NCI-H2196 (cell line): ENCODE measurements around the gene ADAMTS14.
"Not testable (repeated sequence)": the region's sequence is repeated elsewhere in the genome, so short reads cannot be mapped to it uniquely, and the experiment has no call there.

Source experiments
- DNase-seq: peaks from one replicate; lab custom pipeline; 2025; ENCODE audit not compliant: unreplicated experiment; lab: John Stamatoyannopoulos, UW

ADAMTS14 gene, protein sequence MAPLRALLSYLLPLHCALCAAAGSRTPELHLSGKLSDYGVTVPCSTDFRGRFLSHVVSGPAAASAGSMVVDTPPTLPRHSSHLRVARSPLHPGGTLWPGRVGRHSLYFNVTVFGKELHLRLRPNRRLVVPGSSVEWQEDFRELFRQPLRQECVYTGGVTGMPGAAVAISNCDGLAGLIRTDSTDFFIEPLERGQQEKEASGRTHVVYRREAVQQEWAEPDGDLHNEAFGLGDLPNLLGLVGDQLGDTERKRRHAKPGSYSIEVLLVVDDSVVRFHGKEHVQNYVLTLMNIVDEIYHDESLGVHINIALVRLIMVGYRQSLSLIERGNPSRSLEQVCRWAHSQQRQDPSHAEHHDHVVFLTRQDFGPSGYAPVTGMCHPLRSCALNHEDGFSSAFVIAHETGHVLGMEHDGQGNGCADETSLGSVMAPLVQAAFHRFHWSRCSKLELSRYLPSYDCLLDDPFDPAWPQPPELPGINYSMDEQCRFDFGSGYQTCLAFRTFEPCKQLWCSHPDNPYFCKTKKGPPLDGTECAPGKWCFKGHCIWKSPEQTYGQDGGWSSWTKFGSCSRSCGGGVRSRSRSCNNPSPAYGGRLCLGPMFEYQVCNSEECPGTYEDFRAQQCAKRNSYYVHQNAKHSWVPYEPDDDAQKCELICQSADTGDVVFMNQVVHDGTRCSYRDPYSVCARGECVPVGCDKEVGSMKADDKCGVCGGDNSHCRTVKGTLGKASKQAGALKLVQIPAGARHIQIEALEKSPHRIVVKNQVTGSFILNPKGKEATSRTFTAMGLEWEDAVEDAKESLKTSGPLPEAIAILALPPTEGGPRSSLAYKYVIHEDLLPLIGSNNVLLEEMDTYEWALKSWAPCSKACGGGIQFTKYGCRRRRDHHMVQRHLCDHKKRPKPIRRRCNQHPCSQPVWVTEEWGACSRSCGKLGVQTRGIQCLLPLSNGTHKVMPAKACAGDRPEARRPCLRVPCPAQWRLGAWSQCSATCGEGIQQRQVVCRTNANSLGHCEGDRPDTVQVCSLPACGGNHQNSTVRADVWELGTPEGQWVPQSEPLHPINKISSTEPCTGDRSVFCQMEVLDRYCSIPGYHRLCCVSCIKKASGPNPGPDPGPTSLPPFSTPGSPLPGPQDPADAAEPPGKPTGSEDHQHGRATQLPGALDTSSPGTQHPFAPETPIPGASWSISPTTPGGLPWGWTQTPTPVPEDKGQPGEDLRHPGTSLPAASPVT

DNA sequence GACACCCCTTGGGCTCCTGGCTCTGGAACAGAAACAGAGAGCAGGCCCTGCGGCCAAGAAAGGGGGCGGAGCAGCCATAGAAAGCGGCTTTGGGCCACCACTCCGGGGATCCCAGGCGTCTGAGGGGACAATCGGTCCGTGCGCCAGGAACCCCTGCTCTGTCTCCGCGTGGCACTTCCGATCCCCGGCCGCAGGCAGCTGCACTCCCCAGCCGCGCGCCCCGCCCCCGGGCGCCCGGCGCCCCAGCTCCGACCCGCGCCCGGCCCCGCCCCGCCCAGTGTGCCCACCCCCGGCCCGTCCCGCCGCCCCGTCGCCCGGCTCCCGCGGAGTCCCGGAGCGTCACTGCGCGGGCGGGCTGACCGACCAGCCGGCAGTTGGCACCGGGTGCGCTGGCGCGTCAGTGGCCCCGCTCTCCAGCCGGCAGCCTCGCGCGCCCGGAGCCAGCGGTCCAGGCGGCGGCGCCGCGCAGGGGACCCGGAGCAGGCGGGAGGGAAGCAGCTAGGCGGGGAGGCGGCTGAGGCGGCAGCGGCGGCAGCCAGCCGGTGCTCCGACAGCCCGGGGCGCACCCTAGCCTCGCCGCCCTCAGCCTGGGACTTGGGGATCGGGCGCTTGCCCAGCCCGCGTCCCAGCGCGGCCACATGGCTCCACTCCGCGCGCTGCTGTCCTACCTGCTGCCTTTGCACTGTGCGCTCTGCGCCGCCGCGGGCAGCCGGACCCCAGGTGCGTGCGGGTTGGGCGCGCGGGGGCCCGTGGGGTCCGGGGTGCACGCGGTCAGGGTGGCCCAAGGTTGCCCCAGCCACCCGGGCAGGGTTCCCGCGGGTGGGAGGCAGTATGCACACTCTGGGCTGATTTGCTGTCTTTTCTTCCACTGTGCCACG, at the start of gene ADAMTS14:
TSS of gene ADAMTS14 (plus strand) at position 342 of the 878 bp plus-strand sequence. CDS start at position 639, 297 bp downstream.
- DNase-seq: peak; percentile 13

DNA sequence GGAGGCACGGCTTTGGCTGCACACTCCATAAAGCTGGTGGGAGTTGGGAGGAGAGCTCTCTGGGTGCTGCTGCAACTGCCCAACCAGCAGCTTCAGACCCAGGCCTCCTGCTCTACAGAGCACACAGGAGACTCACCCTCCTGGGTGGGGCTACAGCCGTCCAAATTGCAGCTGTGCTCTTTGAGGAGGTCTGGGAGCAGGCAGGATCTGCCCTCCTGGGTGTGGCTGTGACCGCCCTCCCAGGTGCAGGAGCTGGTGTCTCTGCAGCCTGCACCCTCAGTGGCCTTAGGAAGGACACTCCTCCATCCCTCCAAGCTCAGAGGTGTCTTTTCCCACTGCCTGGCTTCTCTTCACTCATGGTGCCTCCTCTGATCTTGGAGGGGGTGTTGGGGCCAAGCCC, 49.8 kb upstream of the ADAMTS14 start:
- DNase-seq: no peak

DNA sequence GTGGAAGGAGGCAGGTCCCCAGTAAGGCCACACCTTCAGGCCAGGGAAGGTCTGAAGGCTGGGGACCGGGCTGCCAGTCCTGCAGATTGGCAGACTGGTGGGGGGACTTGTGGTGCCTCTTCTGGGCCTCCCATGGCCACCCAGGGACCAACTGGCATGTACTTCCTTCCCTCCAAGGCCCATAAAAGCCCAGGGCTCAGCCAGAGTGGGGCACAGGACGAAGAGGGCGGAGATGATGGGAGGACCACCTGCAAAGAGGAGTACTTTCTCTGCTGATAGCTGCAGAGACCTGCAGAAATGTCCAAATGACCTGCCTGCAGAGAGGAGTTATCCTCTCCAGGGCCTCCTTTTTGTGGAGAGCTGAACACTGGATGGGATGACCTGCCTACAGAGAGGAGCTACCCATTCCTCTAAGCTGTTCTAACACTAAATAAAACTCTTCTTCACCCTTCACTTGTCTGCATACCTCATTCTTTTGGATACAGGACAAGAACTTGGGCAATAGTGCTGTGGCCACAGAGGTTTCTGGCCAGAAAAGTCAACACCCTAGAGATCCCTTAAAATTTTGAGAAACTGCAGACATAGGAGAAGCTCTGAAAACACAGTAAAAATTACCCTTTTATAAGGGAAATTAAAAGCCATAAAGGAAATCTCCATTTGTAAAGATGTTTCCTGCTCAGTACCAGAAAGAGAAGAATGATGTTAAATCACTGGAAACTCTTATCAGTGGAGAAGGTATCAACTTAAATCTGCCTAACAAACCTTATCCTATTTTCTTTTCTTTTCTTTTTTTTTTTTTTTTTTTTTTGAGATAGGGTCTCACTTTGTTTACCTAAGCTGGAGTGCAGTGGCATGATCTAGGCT, 49.1 kb upstream of the ADAMTS14 start:
- DNase-seq: no peak

DNA sequence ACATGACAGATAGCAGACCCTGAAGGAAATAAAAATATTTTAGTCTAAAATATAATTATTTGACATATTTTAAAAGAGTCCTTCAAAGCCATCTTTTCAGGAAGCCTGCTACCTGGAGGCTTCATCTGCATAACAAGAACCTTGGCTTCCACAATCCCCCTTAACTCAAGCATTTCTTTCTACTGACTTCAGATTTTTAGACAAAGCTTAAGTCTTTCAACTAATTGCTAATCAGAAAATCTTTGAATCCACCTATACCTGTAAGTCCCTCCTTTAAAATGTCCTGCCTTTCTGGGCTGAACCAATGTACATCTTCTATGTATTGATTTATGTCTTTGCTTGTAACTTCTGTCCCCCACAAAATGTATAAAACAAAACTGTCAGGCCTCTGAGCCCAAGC, 46.2 kb upstream of the ADAMTS14 start:
- DNase-seq: no peak

DNA sequence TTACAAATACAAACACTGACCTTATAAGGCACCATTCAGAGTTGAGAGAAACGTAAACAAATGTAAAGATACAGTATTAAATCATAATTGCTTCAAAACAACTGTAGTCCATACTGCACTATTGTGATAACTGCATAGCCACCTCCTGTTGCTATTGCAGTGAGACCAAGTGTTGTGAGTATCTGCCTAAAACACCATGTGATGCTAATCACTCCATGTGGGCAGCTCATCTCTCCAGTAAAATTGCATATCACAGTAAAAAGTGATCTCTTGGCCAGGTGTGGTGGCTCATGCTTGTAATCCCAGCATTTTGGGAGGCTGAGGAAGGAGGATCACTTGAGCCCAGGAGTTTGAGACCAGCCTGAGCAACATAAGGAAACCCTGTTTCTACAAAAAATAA, 43.0 kb upstream of the ADAMTS14 start:
- DNase-seq: no peak

DNA sequence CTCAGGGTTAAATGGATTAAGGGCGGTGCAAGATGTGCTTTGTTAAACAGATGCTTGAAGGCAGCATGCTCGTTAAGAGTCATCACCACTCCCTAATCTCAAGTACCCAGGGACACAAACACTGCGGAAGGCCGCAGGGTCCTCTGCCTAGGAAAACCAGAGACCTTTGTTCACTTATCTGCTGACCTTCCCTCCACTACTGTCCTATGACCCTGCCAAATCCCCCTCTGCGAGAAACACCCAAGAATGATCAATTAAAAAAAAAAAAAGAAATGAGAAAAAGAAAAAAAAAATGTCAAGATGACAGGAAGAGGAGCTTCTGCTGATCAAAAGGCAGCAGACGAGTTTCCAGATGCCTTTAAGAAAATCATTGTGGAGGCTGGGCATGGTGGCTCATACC, 40.6 kb upstream of the ADAMTS14 start:
- not testable (repeated sequence) for DNase-seq

DNA sequence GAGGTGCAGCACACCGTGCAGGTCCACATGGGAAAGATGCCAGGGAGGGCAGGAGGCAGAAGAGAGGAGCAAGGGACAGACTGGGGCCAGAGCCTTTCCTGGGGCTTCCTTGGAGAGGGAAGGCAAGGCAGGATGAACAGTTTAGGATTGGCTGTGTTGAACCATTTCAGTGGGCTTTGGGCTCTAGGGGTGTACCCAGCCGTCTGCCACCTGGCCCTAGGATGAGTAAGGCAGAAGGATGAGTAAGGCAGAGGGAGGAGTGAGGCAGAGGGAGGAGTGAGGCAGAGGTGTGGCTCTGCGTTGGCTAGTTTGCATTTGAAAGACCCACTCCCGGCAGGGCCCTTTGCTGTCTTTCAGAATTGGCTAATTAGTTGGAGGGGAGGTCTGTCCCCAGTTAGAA, 38.3 kb upstream of the ADAMTS14 start:
- DNase-seq: no peak

DNA sequence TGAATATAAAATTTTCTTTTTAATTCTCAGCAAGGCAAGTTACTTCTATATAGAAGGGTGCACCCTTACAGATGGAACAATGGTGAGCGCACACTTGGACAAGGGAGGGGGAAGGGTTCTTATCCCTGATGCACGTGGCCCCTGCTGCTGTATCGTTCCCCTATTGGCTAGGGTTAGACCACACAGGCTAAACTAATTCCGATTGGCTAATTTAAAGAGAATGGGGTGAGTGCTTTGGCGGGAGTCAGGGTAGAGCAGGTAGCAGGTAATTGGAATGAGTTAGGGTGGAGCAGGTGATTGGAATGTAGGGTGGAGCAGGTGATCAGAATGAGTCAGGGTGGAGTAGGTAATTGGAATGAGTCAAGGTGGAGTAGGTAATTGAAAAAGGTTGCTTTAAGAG, 37.8 kb upstream of the ADAMTS14 start:
- not testable (repeated sequence) for DNase-seq

DNA sequence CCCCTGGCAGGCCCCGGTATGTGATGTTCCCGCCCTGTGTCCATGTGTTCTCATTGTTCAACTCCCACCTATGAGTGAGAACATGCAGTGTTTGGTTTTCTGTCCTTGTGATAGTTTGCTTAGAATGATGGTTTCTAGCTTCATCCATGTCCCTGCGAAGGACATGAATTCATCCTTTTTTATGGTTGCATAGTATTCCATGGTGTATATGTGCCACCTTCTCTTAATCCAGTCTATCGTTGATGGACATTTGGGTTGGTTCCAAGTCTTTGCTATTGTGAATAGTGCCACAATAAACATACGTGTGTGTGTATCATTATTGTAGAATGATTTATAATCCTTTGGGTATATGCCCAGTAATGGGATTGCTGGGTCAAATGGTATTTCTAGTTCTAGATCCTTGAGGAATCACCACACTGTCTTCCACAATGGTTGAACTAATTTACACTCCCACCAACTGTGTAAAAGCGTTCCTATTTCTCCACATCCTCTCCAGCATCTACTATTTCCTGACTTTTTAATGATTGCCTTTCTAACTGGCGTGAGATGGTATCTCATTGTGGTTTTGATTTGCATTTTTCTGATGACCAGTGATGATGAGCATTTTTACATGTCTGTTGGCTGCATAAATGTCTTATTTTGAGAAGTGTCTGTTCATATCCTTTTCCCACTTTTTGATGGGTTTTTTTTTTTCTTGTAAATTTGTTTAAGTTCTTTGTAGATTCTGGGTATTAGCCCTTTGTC, 32.5 kb upstream of the ADAMTS14 start:
- not testable (repeated sequence) for DNase-seq

DNA sequence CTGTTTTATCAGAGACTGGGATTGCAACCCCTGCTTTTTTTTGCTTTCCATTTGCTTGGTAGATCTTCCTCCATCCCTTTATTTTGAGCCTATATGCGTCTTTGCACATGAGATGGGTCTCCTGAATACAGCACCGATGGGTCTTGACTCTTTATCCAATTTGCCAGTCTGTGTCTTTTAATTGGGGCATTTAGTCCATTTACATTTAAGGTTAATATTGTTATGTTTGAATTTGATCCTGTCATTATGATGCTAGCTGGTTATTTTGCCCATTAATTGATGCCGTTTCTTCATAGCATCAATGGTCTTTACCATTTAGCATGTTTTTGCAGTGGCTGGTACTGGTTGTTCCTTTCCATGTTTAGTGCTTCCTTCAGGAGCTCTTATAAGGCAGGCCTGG, 29.0 kb upstream of the ADAMTS14 start:
- not testable (repeated sequence) for DNase-seq

DNA sequence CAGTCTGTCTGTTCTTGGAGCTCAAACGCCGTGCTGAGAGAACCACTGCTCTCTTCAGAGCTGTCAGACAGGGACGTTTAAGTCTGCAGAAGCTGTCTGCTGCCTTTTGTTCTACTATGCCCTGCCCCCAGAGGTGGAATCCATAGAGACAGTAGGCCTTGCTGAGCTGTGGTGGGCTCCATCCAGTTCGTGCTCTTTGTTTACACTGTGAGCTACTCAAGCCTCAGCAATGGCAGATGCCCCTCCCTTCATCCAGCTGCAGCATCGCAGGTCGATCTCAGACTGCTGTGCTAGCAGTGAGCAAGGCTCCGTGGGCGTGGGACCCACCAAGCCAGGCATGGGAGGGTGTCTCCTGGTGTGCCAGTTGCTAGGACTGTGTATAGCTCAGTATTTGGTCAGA, 27.3 kb upstream of the ADAMTS14 start:
- DNase-seq: not testable (repeated sequence)

DNA sequence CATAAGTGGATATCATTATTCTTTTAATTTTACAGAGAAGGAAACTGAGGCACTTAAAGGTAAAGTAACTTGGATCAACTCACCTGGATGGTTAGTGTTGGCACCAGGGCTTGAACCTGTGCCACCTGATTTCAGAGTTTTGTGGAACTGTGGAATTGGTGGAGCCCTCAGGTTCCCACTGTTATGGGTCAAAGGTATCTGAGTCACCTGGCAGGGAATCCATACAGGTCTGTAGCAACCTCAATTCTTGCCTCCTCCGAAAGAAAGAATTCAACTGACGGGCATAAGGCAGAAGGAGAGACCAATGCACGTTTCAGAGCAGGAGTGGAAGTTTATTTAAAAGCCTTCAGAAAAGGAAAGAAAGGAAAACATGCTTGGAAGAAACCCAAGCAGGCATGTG, 25.2 kb upstream of the ADAMTS14 start:
- no peak for DNase-seq

DNA sequence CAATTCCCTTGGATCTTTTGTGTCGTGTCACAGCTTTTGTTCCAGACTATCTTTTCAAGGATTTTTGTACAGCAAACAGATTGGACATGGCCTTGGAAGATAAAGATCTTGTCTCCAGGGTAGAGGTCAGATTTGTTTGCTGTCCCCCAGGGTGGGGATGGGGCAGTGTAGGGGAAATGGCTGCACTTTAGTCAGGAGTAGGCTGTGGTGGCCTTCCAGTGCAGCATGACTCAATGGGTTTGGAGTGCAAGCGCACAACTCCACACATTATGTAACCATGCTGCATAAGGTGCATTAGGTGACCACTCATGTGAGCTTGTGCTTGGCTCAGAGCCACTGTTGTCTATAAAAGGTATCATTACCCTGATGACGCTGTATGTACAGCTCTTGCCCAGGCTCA, 23.9 kb upstream of the ADAMTS14 start:
- DNase-seq: no peak

DNA sequence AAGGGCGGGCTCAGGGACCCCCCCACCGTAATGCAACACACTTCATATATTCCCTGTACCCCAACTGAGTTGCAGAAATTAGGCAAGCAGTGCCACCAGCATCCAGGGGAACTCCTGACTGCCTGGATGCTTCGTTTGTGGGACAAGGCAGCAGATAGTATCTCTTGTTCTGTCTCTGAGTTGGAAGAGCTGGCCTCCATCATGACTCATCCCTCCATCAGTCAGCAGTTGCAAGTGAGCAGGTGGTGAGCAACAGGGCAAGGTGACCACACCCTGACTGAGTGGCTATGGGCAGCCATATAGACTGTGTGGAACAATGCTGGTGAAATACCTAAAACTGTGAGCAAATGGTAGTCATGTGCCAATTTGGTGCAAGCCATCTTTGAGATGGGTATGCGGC, 22.8 kb upstream of the ADAMTS14 start:
- no peak for DNase-seq

DNA sequence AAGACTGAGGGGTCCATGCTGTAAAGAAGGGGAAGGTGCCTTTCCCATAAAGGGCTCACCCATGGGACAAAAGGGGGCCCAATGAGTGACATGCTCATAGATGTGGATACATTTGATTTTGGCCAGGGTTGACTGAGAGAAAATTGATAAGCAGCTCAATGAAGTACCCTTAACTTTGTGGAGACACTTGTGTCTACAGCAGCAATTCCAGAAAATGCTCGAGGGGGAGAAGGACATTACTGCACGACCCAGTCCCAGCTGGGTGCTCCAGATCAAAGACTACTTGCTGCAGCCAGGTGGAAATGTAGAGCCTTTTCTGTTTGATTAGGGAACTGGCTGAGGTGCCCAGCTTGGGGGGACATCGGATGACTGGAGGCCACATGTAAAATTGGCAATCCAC, 22.2 kb upstream of the ADAMTS14 start:
- no peak for DNase-seq

DNA sequence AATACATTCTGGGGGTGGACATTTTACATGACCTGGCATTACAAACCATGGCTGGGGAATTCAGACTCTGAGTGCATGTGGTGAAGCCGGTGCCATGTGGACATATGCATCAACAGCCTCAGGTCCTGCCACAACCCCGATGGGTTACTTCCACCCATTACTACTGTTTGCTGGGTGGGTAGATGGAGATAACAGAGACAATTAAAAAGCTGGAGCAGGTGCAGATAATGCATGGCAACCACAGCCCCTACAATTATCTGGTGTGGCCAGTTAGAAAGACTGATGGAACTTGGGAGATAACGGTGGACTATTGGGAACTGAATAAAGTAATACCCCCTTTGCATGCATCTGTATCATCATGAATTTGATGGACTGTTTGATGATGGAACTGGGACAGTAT, 21.6 kb upstream of the ADAMTS14 start:
- no peak for DNase-seq

DNA sequence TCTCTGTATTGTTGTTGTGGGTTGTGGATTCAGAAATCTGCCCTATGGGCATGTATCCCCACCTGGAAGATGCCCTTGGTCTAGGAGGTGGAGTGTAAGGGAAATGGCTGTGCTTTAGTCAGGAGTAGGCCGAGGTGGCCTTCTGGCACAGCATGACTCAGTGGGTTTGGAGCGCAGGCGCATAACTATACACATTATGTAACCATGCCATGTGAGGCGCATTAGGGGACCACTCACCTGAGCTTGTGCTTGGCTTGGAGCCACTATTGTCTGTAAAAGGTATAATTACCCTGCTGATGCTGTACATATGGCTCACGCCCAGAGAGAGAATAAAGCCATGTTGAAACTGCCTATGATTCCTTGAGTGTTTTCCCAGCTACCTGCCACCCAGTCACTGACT, 20.6 kb upstream of the ADAMTS14 start:
- no peak for DNase-seq

DNA sequence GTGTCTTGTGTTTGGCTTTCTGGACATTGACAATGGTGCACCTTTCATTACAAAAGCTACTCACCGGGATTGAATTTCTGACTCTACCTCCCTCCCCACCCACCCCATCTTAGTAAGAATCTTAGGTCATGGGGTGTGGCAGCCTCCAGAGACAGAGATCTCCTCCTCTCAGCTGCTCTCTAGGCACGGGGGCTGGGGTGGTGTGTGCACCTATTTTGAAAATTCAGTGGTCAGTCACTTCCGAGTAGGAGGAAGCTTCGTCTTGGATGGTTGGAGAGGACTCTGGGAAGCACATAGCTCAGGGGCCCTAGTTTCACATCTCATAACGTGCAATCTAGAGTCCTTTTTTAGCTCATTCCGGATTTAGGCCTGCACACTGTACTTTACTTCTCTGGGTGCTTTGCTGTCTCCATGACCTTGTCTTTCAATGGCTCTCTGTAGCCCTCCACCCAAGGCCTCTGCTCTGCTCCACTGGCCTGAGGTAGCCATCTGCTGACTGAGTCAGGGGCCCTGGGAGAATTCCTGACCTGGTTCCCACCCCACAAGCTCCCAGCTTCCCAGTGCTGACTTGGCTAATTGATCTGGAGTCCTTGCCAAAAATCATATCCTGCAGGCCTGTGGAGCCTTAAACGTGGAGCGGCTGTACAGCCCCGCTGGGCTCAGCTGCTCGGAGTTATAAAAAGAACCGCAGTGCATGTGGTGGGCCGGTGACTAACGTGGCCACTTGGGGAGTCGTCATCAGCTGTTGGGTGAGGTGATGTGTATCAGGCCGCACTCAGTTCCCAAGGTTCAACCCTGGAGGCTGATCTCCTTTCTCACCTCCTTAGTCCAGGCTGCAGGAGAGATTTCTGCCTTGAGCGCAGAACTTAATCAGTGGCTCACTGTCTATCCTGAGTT, 19.3 kb upstream of the ADAMTS14 start:
- DNase-seq: no peak
